Measurements from ENCODE around the gene RASGRF2.

Gene RASGRF2

DNA sequence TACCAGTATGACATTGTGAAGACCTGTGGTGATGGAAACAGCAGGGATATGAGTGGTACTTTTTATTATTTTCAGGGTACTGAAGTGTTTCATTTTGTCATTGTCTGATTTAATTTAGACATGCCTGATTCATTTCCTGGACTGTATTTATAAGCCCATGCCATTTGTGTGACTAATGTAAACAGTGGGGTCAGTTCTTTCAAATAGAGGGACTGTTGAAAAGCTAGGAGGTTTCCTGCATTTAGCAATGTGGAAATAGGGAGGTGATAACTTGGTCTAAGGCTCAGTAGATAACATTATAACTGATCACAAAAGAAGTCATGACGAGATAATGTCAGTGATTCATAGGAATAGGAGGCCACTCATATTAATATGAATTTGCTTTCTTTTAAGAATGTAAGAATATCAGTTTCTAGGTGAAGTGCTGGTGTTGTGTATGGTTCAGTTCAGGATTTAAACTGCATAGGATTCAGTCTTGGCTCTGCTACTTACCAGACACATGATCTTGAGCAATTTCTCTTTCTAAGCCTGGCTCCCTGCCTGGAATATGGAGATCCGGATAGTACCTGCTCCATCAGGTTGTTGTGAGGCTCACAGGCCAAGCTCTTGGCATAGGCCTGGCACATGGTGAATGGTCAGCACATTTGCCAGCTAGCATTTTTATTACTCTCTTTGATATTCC, 7.5 kb downstream of the RASGRF2 start:
- peaks cover 0 to 2% of the 10 kb centered on the region in 2 experiments for H3K4me1 ChIP-seq (ENCODE audit: control insufficient read depth in 1 of 2, insufficient read depth in 2 of 2, low read length in 2 of 2)
- no peak overlapping the region for H3K9ac ChIP-seq (ENCODE audit: low read length)
- no peak overlapping the region for H2BK120ac ChIP-seq (ENCODE audit: insufficient read depth, low read length, poor library complexity)
- H4K12ac ChIP-seq (ENCODE audit: low read depth, low read length): no peak overlapping the region
- no peak overlapping the region for H3K27ac ChIP-seq (ENCODE audit: low read depth, low read length)
- no CpG with 5 or more reads among the region's 2 CpGs for WGBS (ENCODE audit: extremely low coverage, insufficient coverage, insufficient read length)
- no peak overlapping the region for H3K14ac ChIP-seq (ENCODE audit: low read length)
- peak in 1 of 2 donors; percentile 48 for DNase-seq
- peak overlapping the region; percentile 2 for H4K91ac ChIP-seq (ENCODE audit: low read depth, low read length)
- peaks cover 10% of the 10 kb centered on the region for H3K79me2 ChIP-seq (ENCODE audit: control insufficient read depth, insufficient read depth, low read length, poor library complexity)
- H3K18ac ChIP-seq (ENCODE audit: low read length): no peak overlapping the region
- H3K4me2 ChIP-seq (ENCODE audit: low read length): no peak overlapping the region
- no peak overlapping the region for H3K23ac ChIP-seq (ENCODE audit: low read length)
- no peak overlapping the region for H3K4me3 ChIP-seq (ENCODE audit: low read depth, low read length)
- H3K79me1 ChIP-seq (ENCODE audit: low read length): peaks cover 2% of the 10 kb centered on the region
- H2AFZ ChIP-seq (ENCODE audit: insufficient read depth, low read length, poor library complexity): no peak overlapping the region
- peaks cover 0 to 1% of the 10 kb centered on the region in 2 experiments for H3K36me3 ChIP-seq (ENCODE audit: control insufficient read depth in 1 of 2, insufficient read depth in 2 of 2, low read length in 2 of 2)
- H3K27me3 ChIP-seq (ENCODE audit: insufficient read depth, low read length): no peaks in the 10 kb centered on the region
- no peaks in the 10 kb centered on the region for H3K9me3 ChIP-seq (ENCODE audit: insufficient read depth, low read depth, low read length)
- H2BK12ac ChIP-seq (ENCODE audit: low read length): peak overlapping the region; percentile 10
- peak overlapping the region; percentile 66 for H3K4ac ChIP-seq (ENCODE audit: low read depth, low read length)
- H2AK5ac ChIP-seq (ENCODE audit: low read length): no peak overlapping the region
- H2BK5ac ChIP-seq (ENCODE audit: low read depth, low read length, poor library complexity): no peak overlapping the region
- H4K8ac ChIP-seq (ENCODE audit: low read depth, low read length): no peak overlapping the region

DNA sequence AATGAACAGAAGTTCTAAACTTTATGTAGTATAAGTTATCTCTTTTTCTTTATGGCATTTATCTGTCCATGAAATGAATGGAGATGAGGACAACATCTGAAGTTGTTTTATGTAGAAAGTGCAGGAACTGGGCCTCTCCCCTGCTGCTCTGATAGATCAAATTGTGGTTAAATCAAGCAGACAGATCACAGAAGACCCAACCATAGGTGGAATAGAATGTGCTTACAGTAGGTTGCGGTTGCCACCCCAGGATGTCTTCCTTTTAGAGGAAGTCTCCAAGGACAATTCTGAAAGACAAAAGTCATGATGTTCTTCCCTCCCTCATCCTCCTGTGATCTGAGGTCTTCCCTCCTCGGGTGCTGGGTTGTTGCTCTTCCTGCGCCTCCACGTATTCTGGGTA, 12.9 kb downstream of the RASGRF2 start:
- Histone ChIP-seq H2BK5ac (ENCODE audit: low read depth, low read length, poor library complexity) (no peak overlapping the region), H3K14ac (ENCODE audit: low read length) (no peak overlapping the region), H3K27me3 (ENCODE audit: insufficient read depth, low read length) (no peaks in the 10 kb centered on the region), H3K36me3 (ENCODE audit: control insufficient read depth in 1 of 2, insufficient read depth in 2 of 2, low read length in 2 of 2) (peaks cover 1 to 5% of the 10 kb centered on the region in 2 experiments), H2BK12ac (ENCODE audit: low read length) (no peak overlapping the region), H3K4me2 (ENCODE audit: low read length) (no peak overlapping the region), H3K4me3 (ENCODE audit: low read depth, low read length) (no peak overlapping the region), H4K8ac (ENCODE audit: low read depth, low read length) (no peak overlapping the region), H4K91ac (ENCODE audit: low read depth, low read length) (no peak overlapping the region), H3K23ac (ENCODE audit: low read length) (no peak overlapping the region), H3K9ac (ENCODE audit: low read length) (no peak overlapping the region), H3K18ac (ENCODE audit: low read length) (no peak overlapping the region), H3K4me1 (ENCODE audit: control insufficient read depth in 1 of 2, insufficient read depth in 2 of 2, low read length in 2 of 2) (peaks cover 5 to 15% of the 10 kb centered on the region in 2 experiments), H2AFZ (ENCODE audit: insufficient read depth, low read length, poor library complexity) (no peak overlapping the region), H4K12ac (ENCODE audit: low read depth, low read length) (no peak overlapping the region), H3K27ac (ENCODE audit: low read depth, low read length) (no peak overlapping the region), H2AK5ac (ENCODE audit: low read length) (no peak overlapping the region), H2BK120ac (ENCODE audit: insufficient read depth, low read length, poor library complexity) (no peak overlapping the region), H3K79me2 (ENCODE audit: control insufficient read depth, insufficient read depth, low read length, poor library complexity) (peaks cover 23% of the 10 kb centered on the region), H3K9me3 (ENCODE audit: insufficient read depth, low read depth, low read length) (no peaks in the 10 kb centered on the region), H3K4ac (ENCODE audit: low read depth, low read length) (peak overlapping the region; percentile 94), H3K79me1 (ENCODE audit: low read length) (no peaks in the 10 kb centered on the region)
- DNase-seq: no peak
- WGBS (ENCODE audit: extremely low coverage, insufficient coverage, insufficient read length): no CpG with 5 or more reads among the region's 4 CpGs

DNA sequence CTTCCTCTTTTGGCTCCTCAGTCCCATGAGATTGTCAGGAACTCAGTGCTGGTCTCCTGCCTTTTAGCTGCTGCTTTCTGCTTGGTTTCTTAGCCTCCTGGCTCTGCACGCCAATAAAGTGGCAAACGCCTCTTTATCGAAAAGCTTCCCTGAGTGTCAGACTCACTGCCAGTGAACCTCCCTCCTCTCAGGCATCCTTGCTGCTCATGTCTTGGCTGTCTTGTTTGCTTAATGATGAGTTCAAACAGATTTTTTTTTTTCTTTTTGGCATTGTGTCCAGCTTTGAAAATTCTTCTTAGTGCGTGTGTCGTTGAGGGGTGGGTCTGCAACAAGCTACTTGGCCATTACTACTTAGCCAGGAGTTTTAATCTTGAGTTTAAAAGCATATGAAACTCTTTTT, 14.9 kb downstream of the RASGRF2 start:
- no peak for DNase-seq
- peak overlapping the region; percentile 5 for H4K91ac ChIP-seq (ENCODE audit: low read depth, low read length)
- no CpG with 5 or more reads among the region's 5 CpGs for WGBS (ENCODE audit: extremely low coverage, insufficient coverage, insufficient read length)
- H3K27ac ChIP-seq (ENCODE audit: low read depth, low read length): no peak overlapping the region
- no peaks in the 10 kb centered on the region for H3K27me3 ChIP-seq (ENCODE audit: insufficient read depth, low read length)
- peak overlapping the region; percentile 76 for H3K4ac ChIP-seq (ENCODE audit: low read depth, low read length)
- H4K8ac ChIP-seq (ENCODE audit: low read depth, low read length): no peak overlapping the region
- H3K4me2 ChIP-seq (ENCODE audit: low read length): no peak overlapping the region
- no peak overlapping the region for H2BK120ac ChIP-seq (ENCODE audit: insufficient read depth, low read length, poor library complexity)
- H4K12ac ChIP-seq (ENCODE audit: low read depth, low read length): no peak overlapping the region
- no peak overlapping the region for H2BK12ac ChIP-seq (ENCODE audit: low read length)
- H2BK5ac ChIP-seq (ENCODE audit: low read depth, low read length, poor library complexity): no peak overlapping the region
- peaks cover 0 to 5% of the 10 kb centered on the region in 2 experiments for H3K36me3 ChIP-seq (ENCODE audit: control insufficient read depth in 1 of 2, insufficient read depth in 2 of 2, low read length in 2 of 2)
- H2AK5ac ChIP-seq (ENCODE audit: low read length): no peak overlapping the region
- no peaks in the 10 kb centered on the region for H3K9me3 ChIP-seq (ENCODE audit: insufficient read depth, low read depth, low read length)
- no peak overlapping the region for H2AFZ ChIP-seq (ENCODE audit: insufficient read depth, low read length, poor library complexity)
- peaks cover 19% of the 10 kb centered on the region for H3K79me2 ChIP-seq (ENCODE audit: control insufficient read depth, insufficient read depth, low read length, poor library complexity)
- no peak overlapping the region for H3K9ac ChIP-seq (ENCODE audit: low read length)
- H3K79me1 ChIP-seq (ENCODE audit: low read length): no peaks in the 10 kb centered on the region
- H3K14ac ChIP-seq (ENCODE audit: low read length): no peak overlapping the region
- H3K18ac ChIP-seq (ENCODE audit: low read length): no peak overlapping the region
- H3K23ac ChIP-seq (ENCODE audit: low read length): no peak overlapping the region
- no peak overlapping the region for H3K4me3 ChIP-seq (ENCODE audit: low read depth, low read length)
- peaks cover 5 to 16% of the 10 kb centered on the region in 2 experiments for H3K4me1 ChIP-seq (ENCODE audit: control insufficient read depth in 1 of 2, insufficient read depth in 2 of 2, low read length in 2 of 2)

DNA sequence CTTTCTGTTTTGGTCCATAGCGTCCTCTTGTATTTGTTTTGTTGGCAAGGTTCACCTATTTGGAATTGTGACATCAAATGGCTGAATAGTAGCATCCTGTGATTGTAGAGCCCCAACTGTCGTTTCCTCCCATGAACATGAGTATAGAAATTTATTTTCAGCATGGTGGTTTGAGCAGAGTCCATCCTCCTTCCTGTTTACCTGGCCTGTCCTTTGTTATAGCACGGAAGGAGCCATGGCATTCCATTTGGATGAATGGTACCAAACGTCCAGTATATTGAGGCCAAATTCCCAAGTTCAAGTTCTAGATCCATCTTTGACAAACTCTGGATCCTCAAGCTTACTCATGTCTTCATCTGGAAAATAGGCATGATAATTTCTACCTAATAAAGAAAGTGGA, 16.8 kb downstream of the RASGRF2 start:
- H2AK5ac ChIP-seq (ENCODE audit: low read length): no peak overlapping the region
- H3K27ac ChIP-seq (ENCODE audit: low read depth, low read length): no peak overlapping the region
- H3K79me2 ChIP-seq (ENCODE audit: control insufficient read depth, insufficient read depth, low read length, poor library complexity): peaks cover 21% of the 10 kb centered on the region
- no peak overlapping the region for H3K14ac ChIP-seq (ENCODE audit: low read length)
- H4K91ac ChIP-seq (ENCODE audit: low read depth, low read length): no peak overlapping the region
- no peaks in the 10 kb centered on the region for H3K27me3 ChIP-seq (ENCODE audit: insufficient read depth, low read length)
- H2BK5ac ChIP-seq (ENCODE audit: low read depth, low read length, poor library complexity): no peak overlapping the region
- no peak overlapping the region for H3K9ac ChIP-seq (ENCODE audit: low read length)
- no peak overlapping the region for H2AFZ ChIP-seq (ENCODE audit: insufficient read depth, low read length, poor library complexity)
- H3K4ac ChIP-seq (ENCODE audit: low read depth, low read length): peak overlapping the region; percentile 63
- peak in 1 of 2 donors; percentile 65 for DNase-seq
- no peak overlapping the region for H3K4me2 ChIP-seq (ENCODE audit: low read length)
- H3K36me3 ChIP-seq (ENCODE audit: control insufficient read depth in 1 of 2, insufficient read depth in 2 of 2, low read length in 2 of 2): peaks cover 0 to 6% of the 10 kb centered on the region in 2 experiments
- H2BK120ac ChIP-seq (ENCODE audit: insufficient read depth, low read length, poor library complexity): no peak overlapping the region
- H3K18ac ChIP-seq (ENCODE audit: low read length): no peak overlapping the region
- no peak overlapping the region for H2BK12ac ChIP-seq (ENCODE audit: low read length)
- WGBS (ENCODE audit: extremely low coverage, insufficient coverage, insufficient read length): no CpG with 5 or more reads among the region's 4 CpGs
- no peak overlapping the region for H3K23ac ChIP-seq (ENCODE audit: low read length)
- no peak overlapping the region for H3K4me3 ChIP-seq (ENCODE audit: low read depth, low read length)
- no peaks in the 10 kb centered on the region for H3K9me3 ChIP-seq (ENCODE audit: insufficient read depth, low read depth, low read length)
- H4K8ac ChIP-seq (ENCODE audit: low read depth, low read length): no peak overlapping the region
- peaks cover 7 to 20% of the 10 kb centered on the region in 2 experiments for H3K4me1 ChIP-seq (ENCODE audit: control insufficient read depth in 1 of 2, insufficient read depth in 2 of 2, low read length in 2 of 2)
- H4K12ac ChIP-seq (ENCODE audit: low read depth, low read length): no peak overlapping the region
- H3K79me1 ChIP-seq (ENCODE audit: low read length): no peaks in the 10 kb centered on the region

Measured in trophoblast cell (in vitro differentiated cells and primary cell).